Measurements from ENCODE around the gene RPS23. TPM values are rescaled to one million over a fixed set of nuclear protein-coding genes. Genes with fewer than 3 reads are reported as not detected.

The RPS23 gene
- total RNA-seq, 4 donors from 2014 or later = 2,255 to 4,084 (median 2,405) TPM

- intact Hi-C loops (cut with DNase I; ENCODE audit: low total_unique reads) = no loop called here
- no peak for DNase-seq
- Histone ChIP-seq H3K9me3 (no peaks in the 10 kb centered on the region), H3K27me3 (no peaks in the 10 kb centered on the region), H3K36me3 (no peaks in the 10 kb centered on the region), H3K27ac (no peak overlapping the region), H3K4me3 (no peak overlapping the region), H3K4me1 (no peaks in the 10 kb centered on the region)
- no peak for TF ChIP-seq CTCF (IDR thresholded peaks at IDR 0.05)
- TF ChIP-seq POLR2A (IDR thresholded peaks at IDR 0.05) = no peak
These were observed 20.5 kb upstream of the RPS23 start for GRCh38 chr5:82298668-82299067.

GRCh38 chr5:82297711-82298110 lies 19.6 kb upstream of the RPS23 start:
- TF ChIP-seq CTCF (IDR thresholded peaks at IDR 0.05) (no peak), POLR2A (IDR thresholded peaks at IDR 0.05) (no peak)
- DNase-seq = no peak
- Histone ChIP-seq H3K9me3 (no peaks in the 10 kb centered on the region), H3K4me1 (no peaks in the 10 kb centered on the region), H3K27me3 (no peaks in the 10 kb centered on the region), H3K4me3 (no peak overlapping the region), H3K27ac (no peak overlapping the region), H3K36me3 (no peaks in the 10 kb centered on the region)
- intact Hi-C loops (cut with DNase I; ENCODE audit: low total_unique reads) = no loop called here

GRCh38 chr5:82296929-82297328 lies 18.8 kb upstream of the RPS23 start:
- no peak for TF ChIP-seq CTCF (IDR thresholded peaks at IDR 0.05)
- TF ChIP-seq POLR2A (IDR thresholded peaks at IDR 0.05) = no peak
- Histone ChIP-seq H3K9me3 (no peaks in the 10 kb centered on the region), H3K4me3 (no peak overlapping the region), H3K27ac (no peak overlapping the region), H3K27me3 (no peaks in the 10 kb centered on the region), H3K4me1 (no peaks in the 10 kb centered on the region), H3K36me3 (no peaks in the 10 kb centered on the region)
- no peak for DNase-seq
- intact Hi-C loops (cut with DNase I; ENCODE audit: low total_unique reads) = no loop called here

- H3K36me3 ChIP-seq = no peaks in the 10 kb centered on the region
- H3K9me3 ChIP-seq = no peaks in the 10 kb centered on the region
- intact Hi-C loops (cut with DNase I; ENCODE audit: low total_unique reads) = no loop called here
- H3K4me3 ChIP-seq = no peak overlapping the region
- H3K27me3 ChIP-seq = no peaks in the 10 kb centered on the region
- no peaks in the 10 kb centered on the region for H3K4me1 ChIP-seq
- no peak for TF ChIP-seq CTCF (IDR thresholded peaks at IDR 0.05)
- no peak for TF ChIP-seq POLR2A (IDR thresholded peaks at IDR 0.05)
- no peak overlapping the region for H3K27ac ChIP-seq
- DNase-seq = no peak
These were observed 17.9 kb upstream of the RPS23 start for GRCh38 chr5:82295959-82296531.

- Histone ChIP-seq H3K4me1 (no peaks in the 10 kb centered on the region), H3K36me3 (no peaks in the 10 kb centered on the region), H3K9me3 (no peaks in the 10 kb centered on the region), H3K27ac (no peak overlapping the region), H3K27me3 (no peaks in the 10 kb centered on the region), H3K4me3 (no peak overlapping the region)
- TF ChIP-seq CTCF (IDR thresholded peaks at IDR 0.05) = no peak
- TF ChIP-seq POLR2A (IDR thresholded peaks at IDR 0.05) = no peak
- no peak for DNase-seq
- intact Hi-C loops (cut with DNase I; ENCODE audit: low total_unique reads) = no loop called here
These were observed 17.0 kb upstream of the RPS23 start for GRCh38 chr5:82295144-82295543.

Data from uterus (tissue), 4 donors.